NOMO-1 (cell line): ENCODE measurements around the gene ITFG1.
"Not testable (repeated sequence)": the region's sequence is repeated elsewhere in the genome, so short reads cannot be mapped to it uniquely, and the experiment has no call there.

ENCODE experiments used
- DNase-seq, 2 experiments: peaks; one replicate each; lab custom pipeline; 2025; ENCODE audit not compliant: unreplicated experiment in 2 of 2; lab: John Stamatoyannopoulos, UW

The ITFG1 gene

DNA sequence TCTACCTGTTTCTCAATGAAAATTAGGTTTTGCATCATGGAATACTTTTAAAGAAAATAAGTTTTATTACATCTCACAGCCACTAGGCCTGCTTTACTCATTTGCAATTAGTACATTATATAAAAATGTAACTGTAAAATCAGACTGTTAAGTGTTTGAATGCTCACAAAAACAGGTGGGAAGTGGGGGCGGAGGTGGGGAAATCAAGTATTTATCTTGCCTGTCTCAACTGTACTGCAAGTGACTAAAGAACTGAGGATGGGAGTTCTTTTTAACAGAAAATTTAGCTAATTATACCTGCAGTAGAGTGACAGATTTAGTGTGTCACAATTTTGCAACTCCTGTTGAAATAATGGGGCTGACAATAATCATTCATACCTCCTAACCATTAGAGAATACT is 34.1 kb downstream of the ITFG1 start:
- DNase-seq = no peak

DNA sequence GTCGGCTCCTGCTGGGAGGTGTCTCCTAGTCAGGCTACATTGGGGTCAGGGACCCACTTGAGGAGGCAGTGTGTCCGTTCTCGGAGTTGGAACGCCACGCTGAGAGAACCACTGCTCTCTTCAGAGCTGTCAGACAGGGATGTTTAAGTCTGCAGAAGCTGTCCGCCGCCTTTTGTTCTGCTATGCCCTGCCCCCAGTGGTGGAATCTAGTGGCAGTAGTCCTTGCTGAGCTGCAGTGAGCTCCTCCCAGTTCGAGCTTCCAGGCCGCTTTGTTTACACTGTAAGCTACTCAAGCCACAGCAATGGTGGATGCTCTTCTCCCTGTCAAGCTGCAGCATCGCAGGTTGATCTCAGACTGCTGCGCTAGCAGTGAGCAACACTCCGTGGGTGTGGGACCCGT is 36.0 kb downstream of the ITFG1 start:
- DNase-seq = no peak

DNA sequence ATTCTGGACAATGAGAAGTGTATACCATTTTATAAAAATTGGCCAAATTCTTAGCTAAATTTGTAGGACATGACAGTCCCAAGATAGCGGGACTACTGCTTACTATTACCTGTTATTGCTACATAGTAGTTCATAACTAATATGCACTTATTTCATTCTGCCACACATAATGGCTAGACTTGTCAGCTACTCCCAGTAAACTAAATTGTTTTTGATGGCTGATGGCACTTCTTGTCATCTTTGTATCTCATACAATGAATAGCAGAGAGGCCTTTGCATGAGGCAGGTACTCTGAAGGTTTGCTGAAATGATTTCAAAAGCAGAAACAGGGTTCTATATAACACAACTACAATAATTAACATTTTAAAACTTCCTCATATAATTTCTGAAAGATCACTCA is 44.0 kb downstream of the ITFG1 start:
- DNase-seq = no peak

DNA sequence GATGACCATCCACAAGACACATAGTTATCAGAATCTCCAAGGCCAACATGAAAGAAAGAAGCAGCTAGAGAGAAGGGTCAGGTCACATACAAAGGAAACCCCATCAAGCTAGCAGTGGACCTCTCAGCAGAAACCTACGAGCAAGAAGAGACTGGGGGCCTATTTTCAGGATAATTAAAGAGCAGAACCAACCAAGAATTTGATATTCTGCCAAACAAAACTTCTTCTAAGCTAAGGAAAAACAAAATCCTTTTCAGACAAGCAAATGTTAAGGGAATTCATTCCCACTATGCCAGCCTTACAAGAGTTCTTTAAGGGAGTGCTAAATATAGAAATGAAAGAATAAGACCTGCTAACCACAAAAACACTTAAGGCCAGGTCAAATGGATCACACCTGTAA is 47.8 kb downstream of the ITFG1 start:
- DNase-seq = no peak

DNA sequence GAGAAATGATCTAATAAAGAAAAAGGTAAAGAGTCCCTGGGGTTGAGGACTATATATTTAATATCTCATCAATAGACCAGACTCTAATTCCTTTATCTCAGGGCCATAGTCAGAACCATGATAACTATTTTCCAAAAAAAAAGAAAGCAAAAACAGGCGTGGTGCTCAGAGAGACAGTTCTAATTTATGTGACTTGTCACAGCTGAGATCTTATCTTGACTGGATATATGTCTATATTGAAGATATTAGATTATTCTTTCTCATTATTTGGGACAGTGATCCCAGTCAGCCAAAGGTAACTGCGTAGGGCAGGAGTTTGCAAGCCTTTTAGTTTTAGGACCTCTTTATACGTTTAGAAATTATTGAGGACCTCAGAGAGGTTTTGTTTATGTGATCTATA is 52.4 kb downstream of the ITFG1 start:
- DNase-seq = no peak

DNA sequence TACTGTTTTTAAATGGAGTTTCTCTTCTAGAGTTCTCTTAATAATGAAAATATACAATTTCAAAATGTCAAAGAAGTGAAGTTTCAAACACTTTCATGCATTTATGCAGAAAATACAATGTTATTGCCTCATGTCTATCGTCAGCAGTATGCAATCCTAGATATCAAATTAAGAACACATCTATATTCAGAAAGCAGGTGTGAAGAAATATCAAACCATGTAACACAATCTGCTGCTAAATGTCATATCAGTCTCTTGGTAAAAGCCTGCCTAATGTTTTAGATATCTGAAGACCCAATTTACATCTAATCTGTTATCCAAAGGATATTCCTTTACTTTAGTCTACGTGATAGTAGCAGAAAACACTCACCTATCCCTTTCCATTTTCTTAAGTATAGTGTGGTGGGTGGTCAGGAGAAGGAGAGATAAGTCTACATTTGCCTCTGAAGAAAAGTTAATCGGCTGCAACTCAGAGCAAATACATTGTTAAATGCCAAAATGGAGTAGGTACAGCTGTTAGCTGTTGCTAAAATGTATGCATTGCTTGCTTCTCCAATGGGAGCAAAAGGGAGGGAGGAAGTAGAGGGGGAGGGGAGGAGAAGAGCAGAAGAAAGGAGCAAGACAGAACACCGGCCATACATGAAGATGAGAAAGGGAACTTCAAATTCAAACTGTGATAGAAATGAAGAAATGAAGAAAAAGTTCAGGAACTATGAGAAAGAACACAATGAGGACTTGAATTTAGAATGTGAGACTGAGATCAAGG is 64.9 kb downstream of the ITFG1 start:
- peak in 1 of 2 experiments; percentile 6 for DNase-seq

DNA sequence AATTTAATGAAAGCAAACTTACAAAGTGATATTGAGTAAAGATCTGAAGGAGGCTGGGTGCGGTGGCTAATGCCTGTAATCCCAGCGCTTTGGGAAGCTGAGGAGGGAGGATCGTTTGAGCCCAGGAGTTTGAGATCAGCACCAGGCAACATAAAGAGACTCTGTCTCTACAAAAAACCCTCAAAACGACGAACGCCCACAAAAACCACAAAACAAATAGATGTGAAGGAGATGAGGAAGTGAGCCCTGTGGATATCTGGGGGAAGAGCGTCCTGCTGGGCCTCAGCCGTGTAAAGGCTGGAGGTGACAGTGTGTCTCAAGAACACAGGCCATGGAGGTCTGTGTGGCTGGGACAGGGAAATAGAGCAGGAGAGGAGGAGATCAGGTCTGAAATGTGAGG is 68.8 kb downstream of the ITFG1 start:
- peak; percentile 89 to 91 for DNase-seq

DNA sequence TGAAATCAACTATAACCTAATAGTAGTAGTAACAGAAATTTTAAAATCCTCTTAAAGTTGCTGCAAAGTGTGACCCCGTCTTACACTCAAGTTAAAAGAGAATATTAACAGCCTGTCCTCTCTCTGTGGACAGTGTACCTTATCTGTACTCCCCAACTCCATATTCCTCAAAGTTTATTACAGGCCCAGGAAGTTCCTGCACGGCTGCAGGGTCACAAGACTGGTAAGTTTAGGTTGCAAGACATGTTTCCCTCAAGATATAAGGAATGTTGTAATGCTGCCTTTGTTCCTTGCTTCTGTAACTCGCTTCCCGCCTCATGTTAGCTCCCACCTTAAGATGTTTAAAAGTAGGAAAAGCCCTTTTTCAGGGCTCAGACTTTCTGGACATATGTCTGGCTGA is 72.2 kb downstream of the ITFG1 start:
- no peak for DNase-seq

DNA sequence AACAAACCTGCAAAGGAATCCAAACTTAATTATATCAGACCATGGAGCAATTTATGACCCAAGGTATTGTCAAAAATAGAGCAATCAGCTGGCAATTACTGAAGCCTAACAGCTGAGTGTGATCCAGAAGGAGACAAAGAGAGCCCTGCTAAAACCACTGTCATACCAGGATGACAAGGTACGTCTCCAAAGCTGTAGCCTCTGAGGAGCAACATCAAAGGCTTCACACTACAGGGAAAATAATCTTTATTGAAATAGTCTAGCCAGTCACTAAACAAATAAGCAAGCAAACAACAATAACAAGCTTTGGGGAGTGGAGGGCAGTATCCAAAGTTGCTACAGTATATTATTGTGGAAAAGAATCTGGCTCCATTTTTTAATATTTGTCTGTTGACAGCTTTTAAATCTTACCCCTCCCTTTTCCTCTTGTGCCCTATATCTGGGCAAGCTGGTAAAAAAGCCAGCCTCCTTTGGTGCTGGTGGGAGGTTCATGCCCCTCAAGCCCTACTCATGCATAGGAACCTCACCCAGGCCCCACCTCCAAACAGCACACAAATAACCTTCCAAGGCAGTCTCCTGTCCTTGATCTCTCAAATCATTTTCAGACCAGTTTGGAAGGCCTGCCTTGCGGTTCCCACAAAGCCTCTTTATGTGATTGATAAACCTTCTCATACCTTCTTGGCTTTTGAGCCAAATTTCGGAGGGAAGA is 73.7 kb downstream of the ITFG1 start:
- no peak for DNase-seq

DNA sequence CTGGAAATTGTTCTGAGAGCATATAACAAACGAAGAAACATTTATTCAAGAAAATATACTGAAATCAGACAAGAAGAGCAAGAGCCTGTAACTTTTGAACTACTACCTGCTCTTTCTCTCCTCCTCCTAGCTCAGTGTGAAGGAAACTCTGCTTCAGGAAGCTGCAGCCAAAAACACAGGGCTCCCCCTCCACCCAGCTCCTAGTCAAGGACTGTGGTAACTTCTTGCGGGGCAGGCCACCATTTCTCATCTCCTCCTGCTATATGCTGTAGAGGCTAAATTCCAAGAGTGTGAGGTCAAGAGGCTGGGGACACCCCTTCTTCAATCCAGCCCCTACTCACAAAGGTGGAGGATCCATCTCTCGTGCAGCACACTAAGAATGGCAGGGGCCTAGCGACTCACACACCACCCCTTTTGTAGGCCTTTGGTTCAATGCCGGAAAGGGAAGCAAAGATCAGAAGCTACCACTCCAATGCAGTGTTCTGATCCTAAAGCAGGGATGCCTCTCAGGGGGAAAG is 74.6 kb downstream of the ITFG1 start:
- DNase-seq = no peak

DNA sequence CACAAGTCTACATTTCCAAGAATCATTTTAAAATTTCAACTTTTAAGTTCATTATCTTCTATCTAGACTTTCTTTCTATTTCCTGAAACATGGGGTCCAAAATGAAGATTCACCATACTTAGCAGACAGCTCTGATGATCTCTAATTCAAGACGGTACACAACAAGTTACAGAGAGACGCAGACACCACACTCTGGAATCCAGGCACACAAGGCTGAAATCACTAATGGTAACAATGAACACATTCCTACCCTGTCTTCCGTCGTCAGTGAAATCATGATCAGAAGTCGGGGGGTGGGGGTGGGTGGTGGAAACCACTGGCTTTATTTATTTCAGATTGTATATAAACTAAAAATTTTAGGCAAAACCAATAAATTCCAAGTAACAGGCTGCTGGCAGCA is 78.5 kb downstream of the ITFG1 start:
- DNase-seq = no peak

DNA sequence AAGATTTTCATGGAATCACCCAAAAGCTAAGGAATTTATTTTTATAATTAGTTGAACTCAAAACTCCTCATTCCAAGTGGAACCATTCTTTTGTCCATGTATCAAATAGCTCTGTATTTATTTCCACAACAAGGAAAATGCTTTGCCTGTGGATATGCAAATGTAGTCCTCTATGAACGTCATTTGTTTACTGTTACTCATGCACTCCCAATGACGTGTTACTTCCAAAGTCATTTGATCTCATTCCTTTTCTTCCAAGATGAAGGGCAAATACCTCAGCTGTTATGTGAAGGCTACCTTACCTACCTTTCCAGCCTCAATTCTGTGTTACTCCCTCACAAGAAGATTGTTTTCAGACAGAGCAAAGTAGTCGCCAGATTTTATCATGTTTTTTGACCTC is 83.7 kb downstream of the ITFG1 start:
- no peak for DNase-seq

DNA sequence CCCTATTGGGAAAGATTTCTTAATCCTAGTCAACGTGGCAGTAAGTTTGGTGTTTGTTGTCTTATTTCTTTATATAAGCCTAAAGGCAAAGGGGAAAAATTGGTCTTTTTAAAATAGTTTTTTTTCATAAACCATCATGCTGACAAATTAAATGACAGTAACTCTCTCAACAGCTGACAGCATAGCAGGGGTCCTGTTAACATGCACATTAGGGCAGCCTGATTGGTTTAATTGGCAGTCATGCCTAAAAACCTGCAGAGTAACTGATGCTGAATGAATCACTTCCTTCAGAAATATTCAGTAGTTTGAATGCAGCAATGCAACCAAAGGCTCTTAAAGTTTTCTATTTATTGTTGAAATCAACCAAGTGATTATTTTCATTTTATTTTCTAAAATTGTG is 85.4 kb downstream of the ITFG1 start:
- DNase-seq = no peak

DNA sequence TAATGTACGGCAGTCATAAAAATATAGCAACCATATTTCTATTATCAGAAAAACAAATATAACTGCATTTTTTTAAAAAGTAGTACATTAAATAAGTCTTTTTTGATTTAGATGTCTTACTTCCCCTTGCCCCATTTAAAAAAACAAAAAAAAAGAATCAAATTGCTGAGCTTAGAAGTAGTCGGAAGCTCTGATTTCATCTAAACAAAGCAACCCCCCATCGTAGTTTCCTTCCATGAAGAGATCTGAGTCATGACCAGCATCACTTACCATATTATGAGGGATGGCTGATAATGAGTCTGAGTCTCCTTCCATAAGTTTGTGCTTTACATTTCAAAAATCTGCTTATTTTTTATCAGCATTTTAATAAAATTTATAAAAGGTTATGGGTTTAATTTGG is 86.2 kb downstream of the ITFG1 start:
- no peak for DNase-seq

DNA sequence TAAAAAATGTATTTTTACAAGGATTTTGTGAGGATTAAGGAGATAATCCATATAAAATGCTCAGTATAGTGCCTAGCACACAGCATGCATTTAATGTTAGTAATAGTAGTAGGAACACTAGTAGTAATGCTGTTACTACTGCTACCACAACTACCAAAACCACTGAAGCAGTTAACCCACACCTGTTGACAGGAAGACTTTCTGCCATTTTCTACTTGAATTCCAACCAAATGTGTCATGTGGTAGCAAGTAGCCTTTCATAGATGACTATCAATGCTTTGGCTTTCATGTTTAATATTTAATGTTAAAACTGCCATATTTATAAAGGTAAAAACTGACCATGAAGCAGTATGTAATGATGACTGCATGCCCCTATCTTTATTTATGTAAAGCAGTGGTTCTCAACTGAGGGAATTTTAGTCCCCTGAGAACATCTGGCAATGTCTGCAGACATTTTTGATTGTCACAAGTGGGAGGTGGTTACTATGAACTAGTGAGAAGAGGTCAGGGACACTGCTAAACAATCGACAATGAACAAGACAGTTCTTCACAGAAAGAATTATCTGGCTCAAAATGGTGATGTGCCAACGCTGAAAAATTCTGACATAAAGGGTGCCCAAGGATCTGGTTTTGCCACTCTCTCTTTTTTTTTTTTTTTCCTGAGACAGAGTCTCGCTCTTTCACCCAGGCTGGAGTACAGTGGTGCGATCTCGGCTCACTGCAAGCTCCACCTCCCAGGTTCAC is 89.4 kb downstream of the ITFG1 start:
- no peak for DNase-seq

DNA sequence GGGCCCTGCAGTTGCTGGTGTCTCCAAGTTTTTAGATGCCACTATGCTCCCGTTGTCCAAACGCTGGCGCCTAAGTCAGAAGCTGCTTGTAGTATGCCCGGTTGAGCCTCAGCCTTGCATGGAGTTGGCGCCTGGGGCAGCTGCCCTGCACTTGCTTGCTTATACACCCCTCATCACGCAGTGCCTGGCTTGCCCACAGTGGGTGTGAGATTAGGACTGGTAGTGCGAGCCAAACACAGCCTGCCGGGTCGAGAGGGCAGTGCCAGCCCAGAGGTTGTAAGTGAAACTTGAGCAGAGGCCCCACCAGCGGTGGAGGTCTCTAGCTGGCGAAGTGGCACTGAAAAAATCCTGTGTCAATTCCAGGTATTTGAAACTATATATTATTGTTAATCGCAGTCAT is 90.3 kb downstream of the ITFG1 start:
- no peak for DNase-seq

DNA sequence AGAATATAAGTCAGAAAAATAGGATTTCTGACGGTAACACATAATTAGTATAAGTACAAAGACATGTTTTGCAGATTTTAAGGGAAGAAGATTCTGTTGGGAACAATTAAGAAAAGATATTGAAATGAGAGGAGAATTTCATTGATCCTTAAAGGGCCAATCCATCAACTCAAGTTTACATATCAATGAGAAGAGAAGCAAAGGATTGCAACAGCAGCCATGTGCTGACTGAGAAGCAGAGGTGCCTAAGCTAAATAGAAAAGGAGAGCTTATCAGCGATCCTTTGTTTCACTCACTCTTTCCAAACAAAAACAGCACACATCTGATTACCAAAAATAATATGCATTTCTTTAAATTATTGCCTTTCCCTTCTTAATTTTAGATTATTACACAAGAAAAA is 94.6 kb downstream of the ITFG1 start:
- no peak for DNase-seq

DNA sequence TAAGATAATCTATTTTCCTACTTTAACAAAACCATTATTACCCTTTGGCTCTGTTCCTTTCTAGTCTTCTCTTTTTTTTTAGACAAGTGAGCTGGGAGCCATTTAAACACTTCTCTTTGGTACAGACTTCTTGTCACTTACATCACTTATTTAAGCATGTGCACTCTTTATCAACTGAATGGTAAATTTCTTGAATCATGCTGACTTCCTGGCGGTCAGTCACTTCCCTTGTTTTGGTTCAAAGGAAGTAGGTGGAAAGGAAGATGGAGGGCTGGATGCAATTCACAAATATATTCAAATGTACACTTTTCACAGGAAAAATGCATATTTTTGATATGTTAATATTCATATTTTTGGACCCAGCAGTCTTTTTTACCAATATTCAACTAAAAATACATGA is 97.1 kb downstream of the ITFG1 start:
- DNase-seq = no peak

DNA sequence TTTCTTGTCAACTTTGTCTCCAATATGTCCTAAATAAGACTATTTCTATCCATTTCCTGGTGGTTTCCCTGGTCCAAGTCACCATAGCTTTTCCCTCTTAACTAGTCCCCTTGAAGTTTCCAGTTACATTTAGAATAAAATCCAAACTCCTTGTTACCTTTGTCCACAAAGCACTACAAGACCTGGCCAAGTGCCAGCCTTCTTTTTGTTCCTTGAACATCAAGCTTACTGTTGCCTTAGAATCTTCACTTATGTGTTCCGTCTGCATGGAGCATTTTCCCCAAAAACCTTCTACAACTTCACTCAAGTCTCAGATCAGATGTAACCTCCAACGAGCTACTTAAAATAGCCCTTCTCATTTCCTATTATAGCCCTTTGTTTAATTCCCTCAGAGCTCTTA is 101.4 kb downstream of the ITFG1 start:
- DNase-seq = no peak

DNA sequence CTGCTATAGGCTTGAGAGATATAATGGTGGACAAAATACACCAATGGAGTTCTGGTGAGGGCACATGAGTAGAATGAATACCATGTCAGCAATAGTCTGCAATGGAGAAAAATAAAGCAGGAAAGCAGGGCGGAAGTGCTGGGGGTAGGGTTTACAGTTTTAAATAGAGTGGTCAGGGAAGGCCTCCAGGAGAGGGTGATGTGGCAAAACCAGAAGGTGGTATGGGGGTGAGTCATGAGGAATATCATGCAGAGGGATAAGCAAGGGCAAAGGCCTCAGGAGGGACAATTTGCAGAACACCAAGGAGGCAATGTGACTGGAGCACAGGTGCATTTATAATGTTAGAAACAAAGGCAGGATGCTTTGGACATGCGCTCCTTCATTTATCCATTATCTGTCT is 102.0 kb downstream of the ITFG1 start:
- no peak for DNase-seq

DNA sequence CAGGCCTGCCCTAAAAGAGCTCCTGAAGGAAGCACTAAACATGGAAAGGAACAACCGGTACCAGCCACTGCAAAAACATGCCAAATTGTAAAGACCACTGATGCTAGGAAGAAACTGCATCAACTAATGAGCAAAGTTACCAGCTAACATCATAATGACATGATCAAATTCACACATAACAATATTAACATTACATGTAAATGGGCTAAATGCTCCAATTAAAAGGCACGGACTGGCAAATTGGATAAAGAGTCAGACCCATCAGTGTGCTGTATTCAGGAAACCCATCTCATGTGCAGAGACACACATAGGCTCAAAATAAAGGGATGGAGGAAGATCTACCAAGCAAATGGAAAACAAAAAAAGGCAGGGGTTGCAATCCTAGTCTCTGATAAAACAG is 111.8 kb downstream of the ITFG1 start:
- not testable (repeated sequence) for DNase-seq
